ENCODE data around the gene DYNC1LI2. TPM values are rescaled to one million over a fixed set of nuclear protein-coding genes. Genes with fewer than 3 reads are reported as not detected.
A peak's percentile ranks its signal among the peaks of the same experiment; 100 is the strongest.

DYNC1LI2 gene
- total RNA-seq, 1 donor from 2014 or later = 147 TPM

DNA sequence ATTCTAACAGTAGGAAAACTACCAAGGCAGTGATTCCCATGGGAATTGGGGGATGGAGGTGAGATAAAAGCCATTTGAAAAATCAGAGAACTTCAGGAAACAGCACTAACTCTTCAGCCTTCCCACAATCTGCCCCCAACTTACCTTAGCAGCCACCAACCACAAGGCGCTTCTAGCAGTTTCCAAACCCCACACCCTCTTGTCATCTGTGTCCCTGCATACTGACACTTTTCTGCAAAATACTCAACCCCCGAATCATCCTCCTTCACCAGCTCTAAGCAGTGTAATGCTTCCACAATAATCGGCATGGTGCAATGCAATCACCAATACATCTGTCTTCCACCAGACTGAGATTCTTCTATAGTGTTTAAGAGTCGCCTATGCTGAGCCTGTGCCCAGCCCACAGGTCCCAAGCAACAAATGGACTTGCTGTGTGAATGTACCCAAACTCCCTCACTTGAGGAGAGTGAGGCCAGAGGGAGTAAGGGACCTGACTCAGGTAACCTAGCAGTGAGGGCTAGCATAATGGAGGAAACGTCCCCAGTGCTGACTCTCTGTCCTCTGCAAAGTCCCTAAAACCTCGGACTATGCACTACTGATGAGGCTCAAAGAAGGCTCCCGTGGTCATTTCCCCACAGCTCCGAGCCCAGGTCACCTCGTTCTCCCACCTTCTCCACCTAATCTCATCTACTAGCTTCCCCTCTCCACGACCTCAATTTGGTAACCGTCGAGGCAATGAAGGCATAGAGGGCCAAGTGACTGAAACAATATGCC is 943 bp downstream of the DYNC1LI2 start:
- Mint-ChIP-seq H3K27me3 (ENCODE audit: low read depth) (no peaks in the 10 kb centered on the region), H3K4me3 (ENCODE audit: unreplicated experiment) (peak overlapping the region; percentile 97), H3K27ac (ENCODE audit: unreplicated experiment) (peak overlapping the region; percentile 87), H3K36me3 (ENCODE audit: low read depth) (peaks cover 13% of the 10 kb centered on the region), H3K9me3 (ENCODE audit: low read depth) (no peaks in the 10 kb centered on the region), H3K4me1 (ENCODE audit: low read depth) (peaks cover 42% of the 10 kb centered on the region)
- no peak for DNase-seq (ENCODE audit: low spot score)
- TF ChIP-seq CTCF (IDR thresholded peaks at IDR 0.05) = no peak

DNA sequence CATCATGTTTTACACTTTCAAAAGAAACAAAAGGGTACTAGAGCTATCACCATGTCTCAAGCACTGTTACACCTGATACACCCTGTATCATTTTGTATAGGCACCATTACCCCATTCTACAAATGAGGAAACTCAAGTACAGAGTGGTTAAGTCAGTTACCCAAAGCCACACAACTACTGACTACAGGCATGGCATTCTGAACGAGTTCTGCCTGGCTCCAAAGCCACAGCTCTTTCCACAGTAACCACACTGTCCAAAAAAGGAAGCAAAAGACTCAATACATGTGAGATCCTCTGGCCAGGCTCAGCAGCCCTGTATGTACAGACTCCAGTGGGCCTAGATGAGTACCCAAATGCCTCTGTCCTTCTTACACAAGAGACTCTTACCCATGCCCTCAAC is 4.7 kb downstream of the DYNC1LI2 start:
- Mint-ChIP-seq H3K4me3 (ENCODE audit: unreplicated experiment) (no peak overlapping the region), H3K36me3 (ENCODE audit: low read depth) (peaks cover 21% of the 10 kb centered on the region), H3K4me1 (ENCODE audit: low read depth) (peaks cover 46% of the 10 kb centered on the region), H3K27me3 (ENCODE audit: low read depth) (no peaks in the 10 kb centered on the region), H3K9me3 (ENCODE audit: low read depth) (no peaks in the 10 kb centered on the region), H3K27ac (ENCODE audit: unreplicated experiment) (peak overlapping the region; percentile 12)
- no peak for TF ChIP-seq CTCF (IDR thresholded peaks at IDR 0.05)
- no peak for DNase-seq (ENCODE audit: low spot score)

DNA sequence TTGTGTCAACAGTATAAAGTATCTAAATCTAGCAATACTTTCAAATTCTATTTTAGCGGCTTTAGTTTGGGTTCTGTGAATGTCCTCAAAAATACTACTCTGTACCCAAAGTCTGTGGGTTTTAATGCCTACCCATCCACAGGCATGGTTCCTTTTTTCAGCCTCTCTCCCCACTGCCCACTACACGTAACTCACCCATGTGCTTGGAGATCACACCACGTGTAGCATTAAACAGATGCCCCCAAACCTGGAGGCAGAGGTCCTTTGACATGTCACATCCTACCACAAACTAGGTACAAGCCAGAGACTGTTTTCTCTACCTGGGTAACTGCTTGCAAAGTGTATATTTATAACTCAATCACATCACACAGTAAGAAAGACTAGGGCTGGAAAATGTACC is 5.4 kb downstream of the DYNC1LI2 start:
- peaks cover 52% of the 10 kb centered on the region for H3K4me1 Mint-ChIP-seq (ENCODE audit: low read depth)
- no peaks in the 10 kb centered on the region for H3K9me3 Mint-ChIP-seq (ENCODE audit: low read depth)
- DNase-seq (ENCODE audit: low spot score) = no peak
- H3K4me3 Mint-ChIP-seq (ENCODE audit: unreplicated experiment) = no peak overlapping the region
- peaks cover 21% of the 10 kb centered on the region for H3K36me3 Mint-ChIP-seq (ENCODE audit: low read depth)
- H3K27ac Mint-ChIP-seq (ENCODE audit: unreplicated experiment) = peak overlapping the region; percentile 10
- no peak for TF ChIP-seq CTCF (IDR thresholded peaks at IDR 0.05)
- no peaks in the 10 kb centered on the region for H3K27me3 Mint-ChIP-seq (ENCODE audit: low read depth)

- Mint-ChIP-seq H3K4me1 (ENCODE audit: low read depth) (peaks cover 41% of the 10 kb centered on the region), H3K4me3 (ENCODE audit: unreplicated experiment) (peak overlapping the region; percentile 52), H3K36me3 (ENCODE audit: low read depth) (peaks cover 31% of the 10 kb centered on the region), H3K9me3 (ENCODE audit: low read depth) (no peaks in the 10 kb centered on the region), H3K27ac (ENCODE audit: unreplicated experiment) (peak overlapping the region; percentile 99), H3K27me3 (ENCODE audit: low read depth) (no peaks in the 10 kb centered on the region)
- no peak for TF ChIP-seq CTCF (IDR thresholded peaks at IDR 0.05)
- DNase-seq (ENCODE audit: low spot score) = no peak
Measured at GRCh38 chr16:66741950-66742808, 9.2 kb downstream of the DYNC1LI2 start.

GRCh38 chr16:66741169-66741900 is 10.1 kb downstream of the DYNC1LI2 start:
- no peaks in the 10 kb centered on the region for H3K27me3 Mint-ChIP-seq (ENCODE audit: low read depth)
- TF ChIP-seq CTCF (IDR thresholded peaks at IDR 0.05) = peak; percentile 15
- H3K36me3 Mint-ChIP-seq (ENCODE audit: low read depth) = peaks cover 28% of the 10 kb centered on the region
- H3K4me3 Mint-ChIP-seq (ENCODE audit: unreplicated experiment) = peak overlapping the region; percentile 52
- peaks cover 36% of the 10 kb centered on the region for H3K4me1 Mint-ChIP-seq (ENCODE audit: low read depth)
- no peak for DNase-seq (ENCODE audit: low spot score)
- no peaks in the 10 kb centered on the region for H3K9me3 Mint-ChIP-seq (ENCODE audit: low read depth)
- peak overlapping the region; percentile 99 for H3K27ac Mint-ChIP-seq (ENCODE audit: unreplicated experiment)
